Renal pelvis (tissue), 12 donors: Measurements from ENCODE around the gene ASPN. TPM values are rescaled to one million over a fixed set of nuclear protein-coding genes. Genes with fewer than 3 reads are reported as not detected.

ENCODE experiments used
- DNase-seq: peaks from one replicate; pipeline ENCODE4 v3.0.0-alpha.2; 2013
- long read RNA-seq, 16 experiments: transcript quantifications; one replicate each; lab custom pipeline, GENCODE V29; 2026
- polyA plus RNA-seq, 3 donors: library from polyadenylated mRNA; unstranded; fragments of 120-200 nt; gene quantifications; one replicate each; pipeline ENCODE4 v1.2.1, GENCODE V29; 2013; ENCODE audit not compliant: insufficient read length in 3 of 3

ASPN gene
- 10 to 100 TPM in 1 of 3 donors, 1 to 10 TPM in 2; 8.4 to 14.7 (median 10.0) TPM for polyA plus RNA-seq
- long read RNA-seq, donor 1, transcript ASPN-202 (8 exons, 2,470 nt), result major isoform, 6 of 6 reads
- long read RNA-seq, donor 1, partial matches to known transcripts, result 0 of 6 reads
- long read RNA-seq, donor 1, other reads (novel, unspliced or antisense), result 0 of 6 reads
- long read RNA-seq, donor 2, transcript ASPN-202 (8 exons, 2,470 nt), result major isoform, 5 of 5 reads
- long read RNA-seq, donor 2, partial matches to known transcripts, result 0 of 5 reads
- long read RNA-seq, donor 2, other reads (novel, unspliced or antisense), result 0 of 5 reads
- long read RNA-seq, donor 3, transcript ASPN-202 (8 exons, 2,470 nt), result major isoform, 6 of 7 reads
- long read RNA-seq, donor 3, partial matches to known transcripts, result 0 of 7 reads
- long read RNA-seq, donor 3, other reads (novel, unspliced or antisense), result 0 of 7 reads
- long read RNA-seq, donor 4, partial matches to known transcripts, result 0 of 1 reads
- long read RNA-seq, donor 4, other reads (novel, unspliced or antisense), result 0 of 1 reads
- long read RNA-seq, donor 5, partial matches to known transcripts, result 0 of 3 reads
- long read RNA-seq, donor 5, other reads (novel, unspliced or antisense), result 0 of 3 reads
- long read RNA-seq, donor 6, partial matches to known transcripts, result 0 of 2 reads
- long read RNA-seq, donor 6, other reads (novel, unspliced or antisense), result 0 of 2 reads
- long read RNA-seq, donor 7, partial matches to known transcripts, result 0 of 4 reads
- long read RNA-seq, donor 7, other reads (novel, unspliced or antisense), result 0 of 4 reads
- long read RNA-seq, donor 8, transcript ASPN-202 (8 exons, 2,470 nt), result major isoform, 24 of 33 reads
- long read RNA-seq, donor 8, partial matches to known transcripts, result 7 of 33 reads
- long read RNA-seq, donor 8, other reads (novel, unspliced or antisense), result 0 of 33 reads
- long read RNA-seq, donor 9, transcript ASPN-202 (8 exons, 2,470 nt), result major isoform, 9 of 9 reads
- long read RNA-seq, donor 9, partial matches to known transcripts, result 0 of 9 reads
- long read RNA-seq, donor 9, other reads (novel, unspliced or antisense), result 0 of 9 reads
- long read RNA-seq, donor 10, result 0 reads
- long read RNA-seq, donor 11, transcript ASPN-202 (8 exons, 2,470 nt), result major isoform, 5 of 5 reads
- long read RNA-seq, donor 11, partial matches to known transcripts, result 0 of 5 reads
- long read RNA-seq, donor 11, other reads (novel, unspliced or antisense), result 0 of 5 reads
- long read RNA-seq, donor 12, partial matches to known transcripts, result 0 of 4 reads
- long read RNA-seq, donor 12, other reads (novel, unspliced or antisense), result 0 of 4 reads
- long read RNA-seq, donor 13, result 0 reads
- long read RNA-seq, donor 14, result 0 reads
- long read RNA-seq, donor 15, transcript ASPN-202 (8 exons, 2,470 nt), result major isoform, 17 of 23 reads
- long read RNA-seq, donor 15, partial matches to known transcripts, result 5 of 23 reads
- long read RNA-seq, donor 15, other reads (novel, unspliced or antisense), result 0 of 23 reads
- long read RNA-seq, donor 16, partial matches to known transcripts, result 0 of 2 reads
- long read RNA-seq, donor 16, other reads (novel, unspliced or antisense), result 0 of 2 reads

DNA sequence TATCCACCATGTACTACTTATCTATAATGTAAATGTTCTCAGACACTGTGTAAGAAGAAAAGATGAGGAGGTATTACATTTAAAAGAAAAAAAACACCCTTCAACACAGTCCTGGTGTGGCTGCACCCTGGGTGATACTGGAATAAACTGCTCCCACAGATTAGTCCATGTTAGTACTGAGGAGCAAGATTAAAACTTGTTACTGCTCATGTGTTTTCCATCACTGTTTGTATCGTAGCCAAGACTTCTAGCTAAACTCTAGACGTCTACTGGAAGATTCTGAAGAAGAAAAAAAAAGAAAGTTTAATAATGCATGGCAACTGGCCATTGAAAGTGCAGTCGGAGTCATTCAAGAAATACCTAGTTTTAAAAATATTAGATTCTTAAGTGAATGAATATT, at the start of gene ASPN:
Gene ASPN, minus strand, starts transcription at position 178 of the 400 bp plus-strand sequence.
- peak; percentile 67 for DNase-seq

DNA sequence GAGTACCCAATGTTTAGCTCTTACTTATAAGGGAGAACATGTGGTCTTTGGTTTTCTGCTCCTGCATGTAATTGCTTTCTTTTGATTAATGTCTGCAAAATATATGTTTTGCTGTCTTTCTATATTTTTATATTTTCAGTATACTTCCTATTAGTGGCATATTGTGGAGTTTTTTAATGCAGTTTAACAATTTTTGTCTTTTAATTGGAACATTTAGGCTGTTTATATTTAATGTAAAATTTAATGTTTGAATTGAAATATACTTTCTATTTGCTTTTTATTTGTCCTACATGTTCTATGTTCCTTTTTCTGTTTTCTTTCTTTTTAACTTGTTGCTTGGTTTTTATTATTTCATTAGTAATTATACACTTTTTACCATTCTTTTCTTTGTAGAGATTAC, 48.6 kb upstream of the ASPN start:
- no peak for DNase-seq

DNA sequence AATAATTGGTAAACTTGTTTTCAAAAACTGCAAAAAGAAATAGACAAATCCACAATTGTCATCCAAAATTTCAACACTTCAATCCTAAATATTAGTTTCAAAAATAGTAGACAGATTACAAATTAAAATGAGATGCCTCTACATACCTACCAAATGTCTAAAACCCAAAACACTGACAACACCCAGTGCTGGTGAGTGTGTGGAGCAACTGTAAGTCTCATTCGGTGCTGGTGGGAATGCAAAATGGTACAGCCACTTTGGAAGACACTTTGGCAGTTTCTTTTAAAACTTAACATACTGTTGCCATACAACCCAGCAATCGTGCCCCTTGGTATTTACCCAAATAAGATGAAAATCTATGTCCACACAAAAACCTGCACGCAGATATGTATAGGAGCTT, 46.8 kb upstream of the ASPN start:
- no peak for DNase-seq

DNA sequence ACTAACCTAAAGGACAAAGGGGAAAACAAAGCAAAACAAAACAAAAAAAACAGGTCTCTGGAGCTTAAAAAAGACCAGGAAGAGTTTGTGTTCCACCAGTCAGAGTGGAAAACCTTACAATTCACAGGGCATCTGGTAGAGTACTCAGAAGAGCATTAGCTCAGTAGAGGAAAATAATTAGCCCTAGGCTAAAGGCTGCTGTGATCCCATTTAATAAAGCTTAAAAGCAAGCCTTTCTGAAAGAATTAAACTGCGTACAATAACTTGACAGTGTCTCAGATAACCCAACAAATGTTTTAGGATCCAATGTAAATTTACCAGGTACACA, 46.2 kb upstream of the ASPN start:
- no peak for DNase-seq

DNA sequence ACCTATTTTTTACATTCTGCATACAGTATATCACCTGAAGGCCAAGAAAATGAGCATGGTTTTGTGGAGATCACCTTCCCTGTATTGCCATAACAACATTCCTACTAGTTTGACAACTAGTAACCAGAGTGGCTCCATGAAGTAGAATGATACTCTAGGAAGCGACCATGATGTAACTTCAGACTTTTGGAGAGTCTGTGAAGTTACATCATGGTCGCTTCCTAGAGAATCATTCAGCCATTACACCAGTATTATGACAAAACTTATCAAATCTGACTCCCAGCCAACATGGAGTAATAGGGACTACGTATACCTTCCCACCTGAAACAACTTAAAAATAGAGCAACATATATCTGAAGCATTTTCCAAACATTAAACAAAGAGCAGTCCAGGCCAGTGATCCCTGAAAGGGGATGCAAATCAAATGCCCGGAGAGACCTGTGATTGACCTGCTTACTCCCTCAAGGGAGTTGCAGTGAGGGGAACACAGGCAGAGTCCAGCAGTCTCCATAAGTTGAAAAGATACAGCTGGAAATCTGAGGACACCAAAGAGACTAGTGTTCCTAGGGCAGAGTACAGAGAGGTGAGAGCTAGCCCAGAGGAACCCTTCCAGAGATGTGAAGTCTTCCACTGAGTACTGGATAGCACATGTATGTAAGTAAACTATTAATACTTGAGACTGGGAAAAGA, 45.7 kb upstream of the ASPN start:
- peak; percentile 47 for DNase-seq

DNA sequence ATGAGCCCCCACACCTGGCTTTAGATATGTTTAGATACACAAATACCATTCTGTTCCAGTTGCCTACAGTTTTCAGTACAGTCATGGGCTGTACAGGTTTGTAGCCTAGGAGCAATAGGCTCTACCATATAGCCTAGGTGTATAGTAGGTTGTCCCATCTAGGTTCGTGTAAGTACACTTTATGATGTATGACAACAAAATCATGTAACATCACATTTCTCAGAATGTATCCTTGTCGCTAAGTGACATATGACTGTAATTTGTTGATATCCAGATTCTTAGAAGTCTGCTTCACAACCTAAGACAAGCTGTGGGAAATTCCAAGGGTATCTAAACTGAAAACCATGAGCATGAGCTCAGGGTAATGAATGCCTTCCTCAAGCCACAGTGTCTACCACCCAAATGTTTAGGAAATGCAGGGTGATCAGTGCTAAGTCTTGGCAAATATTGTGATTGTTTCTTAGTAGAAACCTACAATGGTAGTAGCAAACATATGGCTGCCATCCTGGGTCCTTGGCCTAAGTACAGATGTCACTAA, 45.1 kb upstream of the ASPN start:
- DNase-seq, result no peak

DNA sequence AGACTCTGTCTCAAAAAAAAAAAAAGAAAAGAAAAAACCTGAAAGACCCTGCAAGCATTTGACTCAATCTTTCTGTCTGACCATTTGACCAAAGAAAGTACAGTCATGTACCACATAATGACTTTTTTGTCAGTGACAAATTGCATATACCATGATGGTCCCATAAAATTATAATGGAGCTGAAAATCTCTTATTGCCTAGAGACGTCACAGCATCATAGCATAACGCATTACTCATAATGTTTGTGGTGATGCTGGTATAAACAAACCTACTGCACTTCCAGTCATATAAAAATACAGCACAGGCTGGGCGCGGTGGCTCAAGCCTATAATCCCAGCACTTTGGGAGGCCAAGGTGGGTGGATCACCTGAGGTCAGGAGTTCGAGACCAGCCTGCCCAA, 43.0 kb upstream of the ASPN start:
- DNase-seq, result no peak

DNA sequence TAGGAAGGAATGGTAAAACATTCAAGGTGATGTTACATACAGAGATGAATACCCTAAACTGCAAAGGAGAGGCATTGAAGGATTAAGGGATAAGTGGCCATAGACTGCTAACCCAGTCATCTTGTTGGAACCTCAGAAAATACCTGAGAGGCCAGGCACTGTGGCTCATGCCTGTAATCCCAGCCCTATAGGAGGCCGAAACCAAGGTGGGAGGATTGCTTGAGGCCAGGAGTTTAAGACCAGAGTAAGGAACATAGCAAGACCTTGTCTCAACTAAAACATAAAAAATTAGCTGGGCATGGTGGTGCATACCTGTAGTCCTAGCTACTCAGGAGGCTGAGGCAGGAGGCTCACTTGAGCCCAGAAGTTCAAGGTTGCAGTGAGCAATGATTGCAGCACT, 42.6 kb upstream of the ASPN start:
- DNase-seq, result no peak

DNA sequence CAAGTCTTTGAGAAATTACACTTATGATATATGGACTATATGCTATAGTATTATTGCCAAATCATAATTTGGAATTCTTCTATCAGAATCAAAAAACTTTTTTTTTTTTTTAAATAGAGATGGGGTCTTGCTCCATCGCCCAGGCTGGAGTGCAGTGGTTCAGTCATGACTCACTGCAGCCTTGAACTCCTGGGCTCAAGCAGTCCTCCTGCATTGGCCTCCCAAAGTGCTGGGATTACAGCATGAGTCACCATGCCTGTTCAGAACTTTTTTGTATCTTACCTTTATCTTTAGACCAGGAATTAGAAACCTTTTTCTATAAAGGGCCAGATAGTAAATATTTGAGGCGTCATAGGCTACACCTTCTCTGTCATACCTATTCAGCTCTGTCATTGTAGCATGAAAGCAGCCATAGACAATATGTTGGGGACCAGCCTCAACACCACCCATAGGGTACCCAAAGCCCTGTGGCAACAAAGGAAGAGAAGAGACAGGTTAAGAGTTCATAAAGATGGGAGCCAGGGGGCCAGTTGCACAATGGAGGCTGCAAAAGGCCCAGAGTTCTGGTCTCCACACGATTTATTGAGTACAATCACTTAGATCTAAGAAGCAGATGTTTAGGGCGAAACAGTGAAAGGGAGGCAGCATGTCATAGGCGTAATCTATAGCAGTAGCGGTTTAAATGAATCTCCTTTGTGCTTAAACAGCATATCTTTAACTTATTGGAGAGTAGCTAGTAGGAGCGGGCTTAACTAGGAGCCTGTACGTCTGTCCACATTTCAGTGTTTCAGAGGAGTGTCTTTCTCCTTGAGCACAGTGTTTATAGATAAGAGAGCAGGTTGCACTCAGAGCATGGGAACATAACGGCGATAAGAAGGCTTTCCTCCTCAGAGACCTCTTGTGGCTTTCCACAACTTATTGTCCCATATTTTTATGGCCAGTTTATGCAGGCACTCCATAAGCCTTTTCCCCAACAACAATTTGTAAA, 41.0 kb upstream of the ASPN start:
- no peak for DNase-seq

DNA sequence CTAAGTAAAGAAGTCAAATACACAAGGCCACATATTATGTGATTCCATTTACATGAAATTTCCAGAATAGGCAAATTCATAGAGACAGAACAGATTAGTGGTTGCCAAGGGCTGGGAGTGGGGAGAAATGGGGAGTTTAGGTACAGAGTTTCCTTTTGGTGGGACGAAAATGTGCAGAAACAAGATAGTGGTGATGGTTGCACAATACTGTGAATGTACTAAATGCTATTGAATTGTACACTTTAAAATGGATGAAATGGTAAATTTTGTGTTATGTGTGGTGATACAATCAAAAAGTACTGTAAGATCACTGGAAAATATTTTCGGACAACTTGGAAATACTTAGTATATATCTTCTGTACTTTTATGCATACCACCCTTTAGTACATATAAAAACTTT, 38.5 kb upstream of the ASPN start:
- DNase-seq, result no peak

DNA sequence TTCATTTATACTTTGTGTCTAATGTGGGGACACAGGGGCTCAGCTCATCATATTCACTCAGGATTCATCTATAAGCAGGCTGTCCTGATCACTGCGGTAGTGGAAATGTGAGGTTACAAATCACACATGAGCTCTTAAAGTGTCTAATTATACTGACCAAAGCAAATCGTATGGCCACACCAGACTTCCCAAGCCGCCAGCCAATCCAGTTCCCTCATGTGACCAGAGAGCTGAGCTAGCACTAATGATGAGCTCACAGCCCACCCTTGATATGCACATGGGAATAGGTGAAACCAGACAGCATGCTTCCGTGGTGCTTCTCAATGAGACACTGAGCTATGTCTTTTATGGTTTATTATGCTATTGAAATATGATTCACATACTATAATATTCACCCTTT, 35.9 kb upstream of the ASPN start:
- no peak for DNase-seq

DNA sequence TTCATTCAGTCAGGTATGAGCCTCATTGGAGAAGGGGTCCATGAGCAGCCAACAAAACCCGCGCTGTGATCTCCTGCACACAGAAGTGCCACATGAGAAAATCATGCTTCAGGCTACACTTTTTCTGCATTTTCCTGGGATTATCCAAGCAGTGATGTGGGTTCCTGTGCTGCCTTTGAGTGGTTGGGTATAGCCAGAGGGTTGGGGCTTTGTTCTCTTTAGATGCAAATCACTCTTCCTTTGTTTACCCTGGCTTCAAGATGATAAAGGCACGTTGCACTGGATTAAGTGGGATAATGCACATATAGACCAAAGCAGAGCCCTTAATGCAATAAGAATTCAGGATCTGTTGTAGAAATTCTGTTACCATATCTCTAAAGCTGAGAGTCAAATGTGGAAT, 34.7 kb upstream of the ASPN start:
- no peak for DNase-seq

DNA sequence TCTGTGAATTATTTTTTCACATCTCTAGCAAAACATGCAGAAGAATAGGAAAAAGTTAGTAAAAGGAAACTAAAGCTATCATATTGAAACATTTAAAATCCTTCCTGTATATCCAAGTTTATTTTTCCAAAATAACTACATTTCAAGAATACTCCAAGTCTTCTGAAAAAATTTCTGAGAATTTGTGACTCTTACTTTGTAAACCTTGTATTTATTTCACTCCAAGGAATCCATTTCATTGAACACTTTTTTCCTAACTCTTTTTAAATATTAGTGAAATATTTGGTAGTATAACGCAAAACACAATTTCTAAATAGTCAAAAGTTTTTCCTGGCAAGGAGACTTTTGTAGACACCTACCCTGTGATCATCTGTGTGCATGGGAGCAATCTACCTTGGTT, 34.2 kb upstream of the ASPN start:
- DNase-seq, result no peak

DNA sequence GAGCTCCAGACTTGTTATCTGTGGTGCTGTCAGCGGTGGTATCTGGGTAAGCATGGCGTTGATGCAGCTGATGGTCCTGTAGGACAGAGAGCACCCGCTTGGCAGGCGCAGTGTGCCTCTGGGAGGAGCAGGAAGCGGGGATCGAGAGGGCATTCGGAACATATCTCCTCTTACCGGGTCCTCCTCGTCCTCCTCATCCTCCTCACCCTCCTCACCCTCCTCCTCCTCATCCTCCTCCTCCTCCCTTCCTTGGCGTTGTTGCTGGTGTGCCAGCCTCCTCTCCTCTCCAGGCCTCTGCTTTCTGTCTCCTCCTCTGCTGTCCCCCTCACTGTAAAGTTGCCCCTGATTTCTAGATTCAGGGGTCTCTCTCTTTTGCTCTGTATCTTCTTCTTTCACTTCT, 32.3 kb upstream of the ASPN start:
- DNase-seq, result no peak

DNA sequence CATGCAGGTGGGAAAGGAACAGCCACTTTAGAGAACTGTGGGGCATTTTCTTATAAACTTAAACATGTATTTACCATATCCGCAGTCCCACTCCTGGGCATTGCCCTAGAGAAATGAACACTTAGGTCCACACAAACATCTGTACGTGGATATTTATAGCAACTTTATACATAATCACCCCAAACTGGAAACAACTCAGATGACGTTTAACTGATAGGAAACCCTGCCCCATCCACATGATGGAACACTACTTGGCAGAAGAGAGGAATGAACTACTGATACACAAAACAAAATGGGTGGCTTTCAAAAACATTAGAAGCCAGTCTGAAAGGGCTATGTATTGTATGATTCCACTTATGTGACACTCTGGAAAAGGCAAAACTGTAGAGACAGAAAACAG, 31.0 kb upstream of the ASPN start:
- DNase-seq, result no peak

DNA sequence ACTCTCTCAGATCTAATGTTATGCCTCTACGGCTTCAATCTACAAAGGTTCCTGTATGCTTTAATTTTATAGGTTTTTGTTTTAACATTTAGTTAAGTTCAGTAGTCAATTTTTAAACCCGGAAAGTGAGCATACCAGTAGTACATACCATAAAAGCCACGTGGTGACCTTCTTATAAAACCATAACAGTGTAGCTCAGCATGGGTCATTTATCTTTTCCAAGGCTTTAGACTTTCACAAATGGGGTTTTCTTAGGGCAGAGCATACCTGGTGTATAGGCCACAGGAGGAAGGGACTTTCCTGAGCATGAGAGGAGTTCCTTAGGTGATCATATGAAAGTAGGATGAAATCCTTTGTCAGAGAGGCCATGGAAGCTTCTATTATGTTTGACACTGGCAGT, 30.3 kb upstream of the ASPN start:
- DNase-seq, result no peak

DNA sequence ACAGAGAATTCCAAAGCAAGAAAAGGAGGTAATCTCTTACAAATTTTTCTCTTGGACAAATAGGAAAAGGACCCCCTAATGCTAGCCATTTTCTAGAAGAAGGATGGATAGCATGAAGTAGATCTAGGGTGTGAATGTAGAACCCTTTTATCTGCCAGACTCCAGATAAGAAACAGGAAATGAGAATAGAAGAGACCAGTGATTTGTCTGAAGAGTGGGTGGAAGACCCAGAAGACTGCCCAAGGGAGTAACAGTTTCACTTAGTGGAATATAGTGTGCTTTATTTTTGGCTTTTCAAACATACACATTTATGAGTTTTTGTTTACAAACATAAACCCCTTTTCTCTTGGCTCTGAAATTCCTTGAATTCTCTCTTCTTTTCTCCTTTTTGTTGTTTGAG, 28.4 kb upstream of the ASPN start:
- DNase-seq, result no peak

DNA sequence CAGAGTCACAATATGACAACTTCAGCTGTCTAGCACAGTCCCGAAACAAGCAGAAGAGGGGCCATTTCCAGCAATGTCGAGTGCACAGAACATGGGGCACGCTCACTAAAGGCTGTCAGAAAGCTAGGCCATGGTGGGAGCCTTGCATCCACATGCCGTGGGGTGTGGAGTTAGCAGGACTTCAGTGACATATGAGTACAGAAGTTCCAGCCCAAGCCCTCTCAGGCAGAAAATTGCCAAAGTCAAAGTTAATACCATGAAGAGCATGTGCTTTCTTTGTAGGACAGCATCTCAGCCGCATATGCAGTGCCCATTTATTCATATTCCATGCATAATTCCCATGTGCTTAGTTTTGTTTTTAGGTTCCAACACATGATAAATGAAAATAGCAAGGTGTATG, 26.7 kb upstream of the ASPN start:
- DNase-seq, result no peak

DNA sequence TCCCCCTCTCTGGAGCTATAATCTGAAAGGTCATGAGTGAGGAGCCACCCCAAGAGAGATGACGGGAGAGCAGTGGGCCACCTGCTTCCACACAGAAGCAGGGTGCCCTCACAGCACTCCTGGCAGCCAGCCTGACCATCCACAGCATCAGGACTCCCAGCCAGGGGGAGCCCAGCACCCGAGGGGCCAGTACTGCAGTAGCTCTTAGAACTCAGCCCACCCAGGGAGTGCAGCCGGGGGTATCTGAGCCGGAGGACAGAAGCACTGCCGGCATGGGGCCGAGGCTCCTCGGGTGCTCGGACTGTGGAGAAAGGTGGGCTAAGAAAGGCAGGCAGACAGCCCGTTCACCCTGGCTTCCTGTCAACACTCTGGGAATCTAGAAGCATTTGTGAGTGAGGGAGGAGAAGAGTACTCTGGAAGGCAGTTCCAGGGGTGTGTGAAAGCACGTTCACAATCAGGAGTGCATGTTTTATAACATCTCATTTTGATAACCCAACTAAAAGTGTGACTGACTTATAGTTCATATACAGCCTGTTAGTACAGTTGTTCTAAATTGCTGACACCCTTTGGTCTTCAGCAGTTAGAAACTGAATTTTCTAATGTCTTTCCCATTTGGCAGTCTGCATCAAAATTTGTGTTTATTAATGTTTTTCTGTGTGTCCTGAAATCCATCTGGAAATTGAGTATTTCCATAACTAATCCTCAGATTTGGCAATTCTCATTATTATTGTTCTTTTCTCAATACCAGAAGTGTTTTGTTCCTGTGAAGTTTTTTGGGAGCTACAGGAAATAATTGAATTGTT, 25.9 kb upstream of the ASPN start:
- DNase-seq, result no peak
